HFFc6 (cell line): Measurements from ENCODE around the gene CTSL. TPM values are rescaled to one million over a fixed set of nuclear protein-coding genes. Genes with fewer than 3 reads are reported as not detected.

Experiments
- DNase-seq: peaks from one replicate; pipeline ENCODE4 v3.0.0-alpha.2; 2018
- H3K27ac Mint-ChIP-seq: 2 replicates; pipeline ENCODE4 v1.8.0; 2020; ENCODE audit warnings: mild to moderate bottlenecking, mixed read lengths
- H3K27me3 Mint-ChIP-seq: 2 replicates; pipeline ENCODE4 v1.8.0; 2021; ENCODE audit warnings: mild to moderate bottlenecking, moderate library complexity, mixed read lengths; ENCODE audit not compliant: insufficient read depth
- H3K36me3 Mint-ChIP-seq: 2 replicates; pipeline ENCODE4 v1.8.0; 2021; ENCODE audit warnings: low read depth, mixed read lengths
- H3K4me1 Mint-ChIP-seq: 2 replicates; pipeline ENCODE4 v1.8.0; 2020; ENCODE audit warnings: low read depth, mixed read lengths
- H3K4me3 Mint-ChIP-seq: 2 replicates; pipeline ENCODE4 v1.8.0; 2020; ENCODE audit warnings: mild to moderate bottlenecking, moderate library complexity, mixed read lengths
- H3K9me3 Mint-ChIP-seq: 2 replicates; pipeline ENCODE4 v1.8.0; 2020; ENCODE audit warnings: mild to moderate bottlenecking, mixed read lengths
- total RNA-seq, 6 experiments: library from RNA; stranded (reverse); fragmentation: NEBNext Ultra II Directional; extraction: Animal tissue kit (Norgen Biotek cat#: 25700); gene quantifications; 2 replicates in 1 of 6; 3 replicates in 5 of 6; pipeline ENCODE4 v1.2.3, GENCODE V29; 2021
- TF ChIP-seq, protein P1 (sequence below): fragments of 200-600 bp; sonication (generic); IDR thresholded peaks from 2 replicates; pipeline ENCODE4 v1.5.0; 2021; ENCODE audit warnings: antibody characterized with exemption, mild to moderate bottlenecking

The CTSL gene
- total RNA-seq, 6 experiments from 2014 or later: 189 to 232 (median 210) TPM

DNA sequence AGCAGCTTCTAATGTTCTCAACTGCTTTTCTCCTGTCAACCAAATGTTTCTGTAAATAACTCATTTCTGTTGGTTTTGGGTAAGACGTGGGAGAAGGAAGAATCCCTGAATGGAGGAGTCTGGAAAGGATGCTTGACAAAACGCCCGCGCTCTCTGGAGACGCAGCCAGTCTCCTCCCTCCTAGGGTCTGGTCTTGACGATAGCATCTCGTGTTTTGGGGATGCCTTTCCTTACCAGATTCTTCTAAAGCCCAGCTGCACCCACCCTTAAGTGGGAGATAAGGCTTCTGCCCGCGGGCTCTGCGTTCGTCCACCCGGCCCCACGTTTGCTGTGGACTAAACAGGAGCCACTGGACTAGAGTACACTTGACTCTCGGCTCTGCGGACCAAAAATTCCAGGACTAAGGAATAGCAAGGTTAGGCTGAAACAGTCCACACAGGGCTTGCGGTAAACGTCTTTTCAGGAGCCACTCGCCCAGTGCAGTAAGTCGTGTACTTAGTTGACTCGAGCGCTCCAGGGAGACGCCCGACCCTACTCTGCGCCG, 491 bp upstream of the CTSL start:
- H3K36me3 Mint-ChIP-seq: peaks cover 26% of the 10 kb centered on the region
- peaks cover 41% of the 10 kb centered on the region for H3K4me1 Mint-ChIP-seq
- no peaks in the 10 kb centered on the region for H3K9me3 Mint-ChIP-seq
- H3K4me3 Mint-ChIP-seq: peak overlapping the region; percentile 95
- H3K27ac Mint-ChIP-seq: peak overlapping the region; percentile 98
- DNase-seq: peak; percentile 5
- peaks cover 1% of the 10 kb centered on the region; the same call in 1 of the 2 replicates for H3K27me3 Mint-ChIP-seq
- TF ChIP-seq, protein P1, sequence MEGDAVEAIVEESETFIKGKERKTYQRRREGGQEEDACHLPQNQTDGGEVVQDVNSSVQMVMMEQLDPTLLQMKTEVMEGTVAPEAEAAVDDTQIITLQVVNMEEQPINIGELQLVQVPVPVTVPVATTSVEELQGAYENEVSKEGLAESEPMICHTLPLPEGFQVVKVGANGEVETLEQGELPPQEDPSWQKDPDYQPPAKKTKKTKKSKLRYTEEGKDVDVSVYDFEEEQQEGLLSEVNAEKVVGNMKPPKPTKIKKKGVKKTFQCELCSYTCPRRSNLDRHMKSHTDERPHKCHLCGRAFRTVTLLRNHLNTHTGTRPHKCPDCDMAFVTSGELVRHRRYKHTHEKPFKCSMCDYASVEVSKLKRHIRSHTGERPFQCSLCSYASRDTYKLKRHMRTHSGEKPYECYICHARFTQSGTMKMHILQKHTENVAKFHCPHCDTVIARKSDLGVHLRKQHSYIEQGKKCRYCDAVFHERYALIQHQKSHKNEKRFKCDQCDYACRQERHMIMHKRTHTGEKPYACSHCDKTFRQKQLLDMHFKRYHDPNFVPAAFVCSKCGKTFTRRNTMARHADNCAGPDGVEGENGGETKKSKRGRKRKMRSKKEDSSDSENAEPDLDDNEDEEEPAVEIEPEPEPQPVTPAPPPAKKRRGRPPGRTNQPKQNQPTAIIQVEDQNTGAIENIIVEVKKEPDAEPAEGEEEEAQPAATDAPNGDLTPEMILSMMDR: no peak

DNA sequence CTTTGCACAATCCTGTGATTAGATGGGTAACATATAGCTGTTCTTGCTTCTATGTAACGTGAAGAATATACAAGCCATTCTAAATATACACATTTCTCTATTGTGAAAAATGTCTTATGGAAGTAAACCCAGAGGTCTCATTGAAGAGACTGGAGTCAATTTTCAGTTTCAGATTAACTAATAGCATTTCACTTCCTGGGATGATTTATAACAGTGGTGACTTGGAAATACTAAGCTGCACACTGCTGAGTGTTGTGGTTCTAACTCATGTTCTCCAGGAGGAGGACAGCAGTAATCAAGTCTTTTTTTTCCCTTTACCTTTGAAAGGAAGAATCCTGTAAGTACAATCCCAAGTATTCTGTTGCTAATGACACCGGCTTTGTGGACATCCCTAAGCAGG, 3.3 kb downstream of the CTSL start:
- H3K9me3 Mint-ChIP-seq: no peaks in the 10 kb centered on the region
- TF ChIP-seq, protein P1: no peak
- H3K4me3 Mint-ChIP-seq: no peak overlapping the region
- peaks cover 45% of the 10 kb centered on the region for H3K36me3 Mint-ChIP-seq
- no peak overlapping the region for H3K27ac Mint-ChIP-seq
- no peak for DNase-seq
- H3K4me1 Mint-ChIP-seq: peaks cover 41% of the 10 kb centered on the region
- no peaks in the 10 kb centered on the region; the same call in 1 of the 2 replicates for H3K27me3 Mint-ChIP-seq

DNA sequence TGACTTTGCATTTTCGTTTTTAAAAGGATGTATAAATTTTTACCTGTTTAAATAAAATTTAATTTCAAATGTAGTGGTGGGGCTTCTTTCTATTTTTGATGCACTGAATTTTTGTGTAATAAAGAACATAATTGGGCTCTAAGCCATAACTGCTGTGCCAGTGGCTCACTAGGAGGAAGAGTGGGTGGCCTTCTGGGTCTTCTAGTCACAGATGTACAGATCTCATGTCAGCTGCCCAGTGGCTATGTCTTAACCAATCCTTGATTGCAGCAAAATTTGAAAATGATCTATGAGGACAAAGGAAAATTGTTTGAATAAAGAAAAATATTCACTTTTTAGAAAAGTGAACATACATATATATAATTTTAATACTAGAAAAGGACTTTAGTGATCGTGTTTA, 5.4 kb downstream of the CTSL start:
- Mint-ChIP-seq H3K9me3 (no peaks in the 10 kb centered on the region), H3K4me1 (peaks cover 29% of the 10 kb centered on the region), H3K4me3 (no peak overlapping the region), H3K27me3 (no peaks in the 10 kb centered on the region; the same call in none of the 2 replicates), H3K27ac (no peak overlapping the region), H3K36me3 (peaks cover 43% of the 10 kb centered on the region)
- DNase-seq: no peak
- TF ChIP-seq, protein P1: no peak

DNA sequence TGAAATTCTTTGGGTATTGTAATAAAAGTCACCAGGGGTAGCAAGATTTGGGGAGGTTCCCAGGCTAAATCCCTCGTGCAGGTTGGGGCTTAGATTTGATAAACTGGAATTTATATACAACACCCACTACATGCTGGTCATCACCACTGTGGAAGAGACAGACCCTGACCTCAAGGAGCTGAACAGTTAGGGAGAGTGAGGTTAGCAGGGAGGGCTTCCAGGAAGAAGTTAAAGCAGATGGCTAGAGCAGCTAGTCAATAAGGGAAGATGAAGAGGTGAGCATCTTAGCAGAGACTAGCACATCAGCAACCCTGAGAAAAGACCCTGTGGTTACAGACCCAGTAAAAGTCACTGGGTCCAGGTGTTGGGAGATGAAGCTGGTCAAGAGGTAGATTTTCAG, 6.4 kb downstream of the CTSL start:
- TF ChIP-seq, protein P1: no peak
- Mint-ChIP-seq H3K27ac (no peak overlapping the region), H3K4me1 (peaks cover 20% of the 10 kb centered on the region), H3K9me3 (no peaks in the 10 kb centered on the region), H3K4me3 (no peak overlapping the region), H3K36me3 (peaks cover 39% of the 10 kb centered on the region), H3K27me3 (no peaks in the 10 kb centered on the region; the same call in none of the 2 replicates)
- DNase-seq: no peak

DNA sequence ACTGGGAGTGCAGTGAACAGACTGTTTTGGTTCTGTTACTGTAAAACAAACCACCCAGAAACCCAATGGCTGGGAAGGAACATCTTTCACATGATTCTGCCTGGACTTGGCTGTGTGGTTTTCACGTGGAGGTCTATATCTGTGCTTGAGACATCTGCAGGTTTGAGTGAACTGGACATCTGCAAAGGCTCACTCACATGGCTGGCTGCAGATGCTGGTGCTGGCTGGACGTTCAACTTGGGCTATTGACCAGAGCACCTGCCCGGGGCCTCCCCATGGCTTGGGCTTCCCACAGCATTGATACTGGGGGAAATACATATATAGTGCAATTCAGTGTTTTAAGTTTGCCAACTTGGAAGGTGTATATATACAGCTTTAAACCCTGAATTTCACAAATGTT, 6.8 kb downstream of the CTSL start:
- peaks cover 16% of the 10 kb centered on the region for H3K4me1 Mint-ChIP-seq
- TF ChIP-seq, protein P1: no peak
- H3K27me3 Mint-ChIP-seq: no peaks in the 10 kb centered on the region; the same call in none of the 2 replicates
- peaks cover 37% of the 10 kb centered on the region for H3K36me3 Mint-ChIP-seq
- H3K4me3 Mint-ChIP-seq: no peak overlapping the region
- no peaks in the 10 kb centered on the region for H3K9me3 Mint-ChIP-seq
- DNase-seq: no peak
- H3K27ac Mint-ChIP-seq: no peak overlapping the region
